DOHH2 (cell line): ENCODE measurements around the gene REV1.
"Not testable (repeated sequence)": the region's sequence is repeated elsewhere in the genome, so short reads cannot be mapped to it uniquely, and the experiment has no call there.

Experiments
- H3F3A ChIP-seq: fragments of 200-600 bp; sonication (generic), shearing (Covaris generic); 2 replicates; pipeline ENCODE4 v1.6.0; 2016; ENCODE audit warnings: antibody characterized with exemption, mild to moderate bottlenecking; ENCODE audit not compliant: control insufficient read depth, insufficient read depth
- H3K27ac ChIP-seq: fragments of 200-600 bp; sonication (generic); 2 replicates; pipeline ENCODE4 v1.5.1; 2014; ENCODE audit warnings: low read depth, mild to moderate bottlenecking, low read length, moderate library complexity
- H3K27me3 ChIP-seq: fragments of 200-600 bp; sonication (generic); 2 replicates; pipeline ENCODE4 v1.6.1; 2014; ENCODE audit warnings: mild to moderate bottlenecking, low read length, mixed read lengths; ENCODE audit not compliant: control insufficient read depth
- H3K36me3 ChIP-seq: fragments of 200-600 bp; sonication (generic); 2 replicates; pipeline ENCODE4 v1.6.1; 2014; ENCODE audit warnings: mild to moderate bottlenecking, low read length, moderate library complexity, mixed read lengths; ENCODE audit not compliant: control insufficient read depth
- H3K4me1 ChIP-seq: fragments of 200-600 bp; sonication (generic); 2 replicates; pipeline ENCODE4 v1.6.1; 2014; ENCODE audit warnings: mild to moderate bottlenecking, low read length, mixed read lengths; ENCODE audit not compliant: control insufficient read depth
- H3K4me2 ChIP-seq: fragments of 200-600 bp; sonication (generic); 2 replicates; pipeline ENCODE4 v1.6.0; 2014; ENCODE audit warnings: mild to moderate bottlenecking, low read length, moderate library complexity
- H3K4me3 ChIP-seq: fragments of 200-600 bp; sonication (generic); 2 replicates; pipeline ENCODE4 v1.5.1; 2014; ENCODE audit warnings: mild to moderate bottlenecking, low read length, mixed read lengths
- H3K79me2 ChIP-seq: fragments of 200-600 bp; sonication (generic); 2 replicates; pipeline ENCODE4 v1.6.1; 2014; ENCODE audit warnings: mild to moderate bottlenecking, low read length, mixed read lengths; ENCODE audit not compliant: control insufficient read depth
- H3K9me2 ChIP-seq: fragments of 200-600 bp; sonication (generic); replicated peaks from 2 replicates; pipeline ENCODE4 v1.6.1; 2014; ENCODE audit warnings: mild to moderate bottlenecking, low read length, mixed read lengths; ENCODE audit not compliant: control insufficient read depth
- H3K9me3 ChIP-seq: fragments of 200-600 bp; sonication (generic); 2 replicates; pipeline ENCODE4 v1.6.1; 2014; ENCODE audit warnings: antibody characterized with exemption, low read length, mixed read lengths; ENCODE audit not compliant: control insufficient read depth, insufficient read depth
- H4K20me1 ChIP-seq: fragments of 200-600 bp; sonication (generic); 2 replicates; pipeline ENCODE4 v1.6.0; 2014; ENCODE audit warnings: low read depth, mild to moderate bottlenecking, antibody characterized with exemption, low read length, moderate library complexity; ENCODE audit not compliant: control insufficient read depth, insufficient read depth
- CTCF ChIP-seq: fragments of 200-600 bp; sonication (generic); IDR thresholded peaks from one replicate; pipeline ENCODE4 v1.5.1; 2014; ENCODE audit warnings: antibody characterized with exemption, mild to moderate bottlenecking, low read depth, low read length; ENCODE audit not compliant: poor library complexity, severe bottlenecking
- EZH2phosphoT487 ChIP-seq: fragments of 200-600 bp; sonication (generic); IDR thresholded peaks from 2 replicates; pipeline ENCODE4 v1.6.1; 2017; ENCODE audit warnings: borderline replicate concordance, mild to moderate bottlenecking, antibody characterized with exemption, low read length, moderate library complexity, mixed read lengths

Gene REV1

GRCh38 chr2:99472600-99472960 lies 17.2 kb downstream of the REV1 start:
- Histone ChIP-seq H3K36me3 (peaks cover 17% of the 10 kb centered on the region), H3K9me3 (no peaks in the 10 kb centered on the region), H3K4me2 (no peak overlapping the region), H3F3A (no peaks in the 10 kb centered on the region), H3K9me2 (no peaks in the 10 kb centered on the region), H3K27me3 (no peaks in the 10 kb centered on the region), H3K27ac (no peak overlapping the region), H3K79me2 (peaks cover 100% of the 10 kb centered on the region), H3K4me1 (0 out of 2 replicates have a peak, but pooled peaks cover 4% of the 10 kb centered on the region), H3K4me3 (no peak overlapping the region), H4K20me1 (peaks cover 13% of the 10 kb centered on the region)
- no peak for TF ChIP-seq EZH2phosphoT487

GRCh38 chr2:99471654-99472599 lies 17.9 kb downstream of the REV1 start:
- Histone ChIP-seq H3K79me2 (peaks cover 100% of the 10 kb centered on the region), H3K9me3 (no peaks in the 10 kb centered on the region), H3K27me3 (no peaks in the 10 kb centered on the region), H3K9me2 (no peaks in the 10 kb centered on the region), H3K4me2 (no peak overlapping the region), H4K20me1 (peaks cover 14% of the 10 kb centered on the region), H3F3A (no peaks in the 10 kb centered on the region), H3K36me3 (peaks cover 17% of the 10 kb centered on the region), H3K4me1 (0 out of 2 replicates have a peak, but pooled peaks cover 4% of the 10 kb centered on the region), H3K4me3 (no peak overlapping the region), H3K27ac (no peak overlapping the region)
- no peak for TF ChIP-seq EZH2phosphoT487
- no peak for TF ChIP-seq CTCF

- Histone ChIP-seq H3K27me3 (no peaks in the 10 kb centered on the region), H3K79me2 (peaks cover 99% of the 10 kb centered on the region), H4K20me1 (peaks cover 10% of the 10 kb centered on the region), H3K27ac (no peak overlapping the region), H3K4me2 (no peak overlapping the region), H3K4me1 (0 out of 2 replicates have a peak, but pooled peaks cover 4% of the 10 kb centered on the region), H3K4me3 (no peak overlapping the region), H3F3A (no peaks in the 10 kb centered on the region), H3K36me3 (peaks cover 17% of the 10 kb centered on the region), H3K9me2 (no peaks in the 10 kb centered on the region), H3K9me3 (no peaks in the 10 kb centered on the region)
- TF ChIP-seq CTCF = no peak
- no peak for TF ChIP-seq EZH2phosphoT487
These were observed 18.9 kb downstream of the REV1 start for GRCh38 chr2:99470957-99471356.

- not testable (repeated sequence) for H3K27me3 ChIP-seq
- H3K79me2 ChIP-seq = peaks cover 97% of the 10 kb centered on the region
These were observed 19.4 kb downstream of the REV1 start for GRCh38 chr2:99470459-99470858.

More at GRCh38 chr2:99470459-99470858, 19.4 kb downstream of the REV1 start:
- not testable (repeated sequence) for H3K27ac ChIP-seq, H3K4me2 ChIP-seq, H3K4me1 ChIP-seq, H3K9me2 ChIP-seq, H3F3A ChIP-seq, H3K4me3 ChIP-seq, H3K9me3 ChIP-seq
- peaks cover 17% of the 10 kb centered on the region for H3K36me3 ChIP-seq
- peaks cover 10% of the 10 kb centered on the region for H4K20me1 ChIP-seq
